ENCODE data around the gene COPS9. TPM values are rescaled to one million over a fixed set of nuclear protein-coding genes. Genes with fewer than 3 reads are reported as not detected.

Gene COPS9
- total RNA-seq, 1 donor from 2014 or later, result 216 TPM

DNA sequence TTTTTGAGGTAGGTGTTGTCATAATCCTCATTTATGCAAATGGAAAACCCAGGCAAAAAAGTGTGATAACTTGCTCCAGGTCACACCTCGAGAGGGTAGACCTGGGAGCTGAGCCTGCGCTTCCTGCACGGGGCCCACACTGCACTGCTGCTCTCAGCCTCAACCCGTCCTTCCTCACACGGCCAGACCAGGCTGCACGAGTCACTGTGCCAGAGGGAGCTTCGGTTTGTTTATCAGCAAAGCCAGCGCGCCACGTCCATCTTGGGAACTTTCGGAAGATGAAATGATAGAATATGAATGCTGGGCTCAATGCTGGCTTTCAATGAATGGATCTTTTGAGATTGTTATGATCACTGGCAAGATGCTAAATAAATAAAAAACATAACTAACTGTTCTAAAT is 14.4 kb downstream of the COPS9 start:
- no peak for DNase-seq (ENCODE audit: extremely low read depth, low read depth, low spot score)

GRCh38 chr2:240121190-240121589 is 14.9 kb downstream of the COPS9 start:
- no peak for DNase-seq (ENCODE audit: extremely low read depth, low read depth, low spot score)

DNA sequence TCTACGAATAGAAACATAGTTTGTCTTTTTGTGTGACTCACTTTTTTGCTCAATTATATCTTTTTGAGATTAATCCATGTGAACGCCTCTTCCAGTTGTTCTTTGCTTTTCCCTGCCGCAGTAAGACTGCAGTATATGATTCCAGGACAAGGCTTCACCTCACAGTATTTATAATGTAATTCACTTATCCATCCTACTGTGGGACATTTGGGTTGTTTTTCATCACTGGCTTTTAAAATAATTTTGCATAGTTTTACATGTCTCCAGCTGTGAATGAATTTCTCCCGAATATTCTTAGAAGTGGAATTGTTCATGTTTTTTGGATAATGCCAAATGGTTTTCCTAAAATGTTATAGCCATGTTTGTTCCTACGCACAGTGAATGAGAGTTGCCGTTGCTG is 21.9 kb downstream of the COPS9 start:
- no peak for DNase-seq (ENCODE audit: extremely low read depth, low read depth, low spot score)

- no peak for DNase-seq (ENCODE audit: extremely low read depth, low read depth, low spot score)
Measured at GRCh38 chr2:240112914-240113690, 23.0 kb downstream of the COPS9 start.

- no peak for DNase-seq (ENCODE audit: extremely low read depth, low read depth, low spot score)
Measured at GRCh38 chr2:240111253-240111652, 24.9 kb downstream of the COPS9 start.

- no peak for DNase-seq (ENCODE audit: extremely low read depth, low read depth, low spot score)
Measured at GRCh38 chr2:240109386-240109785, 26.7 kb downstream of the COPS9 start.

DNA sequence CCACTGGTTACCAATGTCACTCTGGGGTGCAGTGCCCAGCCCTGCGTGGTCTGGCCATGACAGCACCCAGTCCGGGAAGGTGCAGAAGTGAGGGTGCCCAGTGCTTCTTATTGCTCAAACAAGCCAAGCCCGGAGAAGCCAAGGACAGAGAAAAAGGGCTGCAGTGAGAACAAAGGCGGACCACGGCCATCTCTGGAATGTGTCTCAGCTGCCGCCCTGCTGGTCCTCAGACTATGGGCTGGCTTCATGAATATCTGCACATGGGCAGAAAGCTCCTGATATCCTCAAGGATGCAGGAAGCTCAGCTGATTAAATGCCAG is 28.7 kb downstream of the COPS9 start:
- DNase-seq (ENCODE audit: extremely low read depth, low read depth, low spot score), result no peak

DNA sequence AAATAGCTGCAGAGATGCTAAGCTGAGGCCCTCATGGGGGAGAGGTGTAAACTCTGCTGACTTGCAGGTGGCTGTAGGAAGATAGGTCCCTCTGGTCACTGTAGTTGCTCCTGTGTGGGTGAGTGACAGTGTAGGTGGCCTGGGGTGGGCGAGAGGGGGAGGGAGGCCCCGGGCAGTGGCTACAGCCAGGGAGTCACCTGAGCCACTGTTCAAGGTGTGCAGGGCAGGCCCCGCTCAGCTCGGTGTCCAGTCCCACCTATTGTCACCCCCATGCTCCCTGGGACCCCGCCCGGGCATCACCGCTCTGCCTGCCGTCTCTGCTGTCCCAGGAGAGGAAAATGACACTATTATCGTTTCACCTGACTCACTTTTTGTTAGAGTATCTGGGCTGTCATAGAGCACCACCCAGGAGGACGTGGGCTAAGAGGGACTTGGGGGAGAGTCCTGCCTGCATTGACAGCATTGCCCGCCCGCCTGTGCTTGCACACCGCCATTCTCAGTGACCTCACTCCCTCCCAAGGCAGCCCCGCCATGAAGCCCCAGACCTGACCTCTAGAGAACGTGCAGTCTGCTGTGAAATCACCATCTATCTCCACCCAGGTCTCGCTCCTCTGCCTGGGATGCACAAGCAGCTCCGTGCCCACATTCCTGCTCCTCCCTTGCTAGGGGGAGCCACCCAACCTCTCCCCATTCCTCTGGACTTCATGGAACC is 29.2 kb downstream of the COPS9 start:
- no peak for DNase-seq (ENCODE audit: extremely low read depth, low read depth, low spot score)

- no peak for DNase-seq (ENCODE audit: extremely low read depth, low read depth, low spot score)
Measured at GRCh38 chr2:240105982-240106381, 30.1 kb downstream of the COPS9 start.

DNA sequence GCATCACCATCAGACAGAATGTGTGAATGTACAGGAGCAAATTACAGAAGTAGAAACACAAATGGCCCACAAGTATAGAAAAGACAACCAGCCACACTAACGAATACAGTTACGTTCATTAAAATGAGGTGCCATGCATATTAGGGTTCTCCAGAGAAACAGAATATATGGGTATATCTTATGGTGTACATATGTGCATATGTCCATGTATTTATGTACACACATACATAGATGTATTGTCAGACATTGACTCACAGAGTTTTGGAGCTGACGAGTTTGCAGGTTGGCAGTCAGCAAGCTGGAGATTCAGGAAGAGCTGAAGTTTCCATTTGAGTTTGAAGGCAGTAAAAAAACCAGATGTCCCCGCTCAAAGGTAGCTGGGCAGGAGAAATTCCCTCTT is 33.0 kb downstream of the COPS9 start:
- DNase-seq (ENCODE audit: extremely low read depth, low read depth, low spot score), result no peak

DNA sequence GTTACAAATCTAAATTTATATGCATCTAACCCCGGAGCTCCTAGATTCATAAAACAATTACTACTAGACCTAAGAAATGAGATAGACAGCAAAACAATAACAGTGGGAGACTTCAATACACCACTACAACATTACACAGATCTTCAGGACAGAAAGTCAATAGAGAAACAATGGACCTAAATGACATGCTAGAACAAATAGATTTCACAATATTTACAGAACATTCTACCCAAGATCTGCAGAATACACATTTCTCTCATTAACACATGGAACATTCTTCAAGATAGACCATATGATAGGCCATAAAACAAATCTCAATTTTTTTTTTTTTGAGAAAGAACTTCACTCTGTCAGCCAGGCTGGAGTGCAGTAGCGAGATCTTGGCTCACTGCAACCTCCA is 37.8 kb downstream of the COPS9 start:
- DNase-seq (ENCODE audit: extremely low read depth, low read depth, low spot score), result no peak

- DNase-seq (ENCODE audit: extremely low read depth, low read depth, low spot score), result no peak
Measured at GRCh38 chr2:240095556-240096523, 40.3 kb downstream of the COPS9 start.

DNA sequence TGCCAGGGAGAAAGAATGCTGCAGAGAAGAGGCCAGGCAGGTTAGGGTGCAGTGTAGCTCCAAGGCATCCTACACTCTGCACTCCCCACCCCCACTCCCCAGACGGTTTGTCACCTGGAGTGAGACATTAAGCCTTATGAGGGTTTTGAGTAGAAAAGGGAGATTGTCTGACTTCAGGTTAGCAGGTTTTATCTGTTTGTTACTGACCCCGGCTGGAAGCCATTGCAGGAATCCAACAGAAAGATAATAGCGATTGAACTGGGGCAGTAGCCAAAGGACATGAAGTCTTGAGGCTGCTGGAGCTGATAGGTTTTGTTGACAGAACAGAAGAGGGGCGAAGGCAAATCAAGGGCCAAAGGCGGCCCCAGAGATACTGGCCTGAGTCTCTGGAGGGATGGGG is 46.8 kb downstream of the COPS9 start:
- no peak for DNase-seq (ENCODE audit: extremely low read depth, low read depth, low spot score)

- DNase-seq (ENCODE audit: extremely low read depth, low read depth, low spot score), result no peak
Measured at GRCh38 chr2:240086563-240086962, 49.5 kb downstream of the COPS9 start.

Other genes with a start within 250 kb of the COPS9 start
- gene NDUFA10, start 111.0 kb downstream of the COPS9 start, total RNA-seq, result 98.9 and 141 TPM in 2 replicates
- not detected in 2 replicates for gene OR6B2, start 105.9 kb downstream of the COPS9 start, total RNA-seq
- gene OR6B3, start 82.8 kb downstream of the COPS9 start, total RNA-seq, result not detected in 2 replicates
- not detected in 2 replicates for gene OTOS, start 4.4 kb upstream of the COPS9 start, total RNA-seq